ENCODE results near the gene PTCD3.

PTCD3 gene

GRCh38 chr2:86136141-86136540 is 30.1 kb downstream of the PTCD3 start:
- no peak for TF ChIP-seq CTCF (IDR thresholded peaks at IDR 0.05; ENCODE audit: extremely low read depth, missing control alignments)

GRCh38 chr2:86138736-86139625 is 32.9 kb downstream of the PTCD3 start:
- TF ChIP-seq CTCF (IDR thresholded peaks at IDR 0.05; ENCODE audit: extremely low read depth, missing control alignments), result no peak
- DNase-seq (ENCODE audit: low spot score), result no peak

More at GRCh38 chr2:86136141-86136540, 30.1 kb downstream of the PTCD3 start:
- no peak for DNase-seq (ENCODE audit: low spot score)

GRCh38 chr2:86139981-86140380 is 33.9 kb downstream of the PTCD3 start:
- no peak for TF ChIP-seq CTCF (IDR thresholded peaks at IDR 0.05; ENCODE audit: extremely low read depth, missing control alignments)
- DNase-seq (ENCODE audit: low spot score), result no peak

GRCh38 chr2:86140969-86141392 is 34.9 kb downstream of the PTCD3 start:
- TF ChIP-seq CTCF (IDR thresholded peaks at IDR 0.05; ENCODE audit: extremely low read depth, missing control alignments), result no peak
- DNase-seq (ENCODE audit: low spot score), result no peak

- DNase-seq (ENCODE audit: low spot score), result no peak
- no peak for TF ChIP-seq CTCF (IDR thresholded peaks at IDR 0.05; ENCODE audit: extremely low read depth, missing control alignments)
Measured at GRCh38 chr2:86142436-86143257, 36.6 kb downstream of the PTCD3 start.

GRCh38 chr2:86143307-86143706 is 37.3 kb downstream of the PTCD3 start:
- no peak for DNase-seq (ENCODE audit: low spot score)
- no peak for TF ChIP-seq CTCF (IDR thresholded peaks at IDR 0.05; ENCODE audit: extremely low read depth, missing control alignments)

Data from GM20000 (cell line).